ENCODE measurements around the gene ANKDD1A.

GRCh38 chr15:64888336-64888735 lies 23.4 kb upstream of the ANKDD1A start:
- TF ChIP-seq CTCF (IDR thresholded peaks at IDR 0.05): no peak
- TF ChIP-seq POLR2AphosphoS5 (IDR thresholded peaks at IDR 0.05): no peak
- TF ChIP-seq EP300 (IDR thresholded peaks at IDR 0.05; ENCODE audit: low read depth): no peak
- no peak for TF ChIP-seq POLR2A (IDR thresholded peaks at IDR 0.05)

Measured in transverse colon (tissue), 4 donors.